Small intestine (tissue), 7 donors: Measurements from ENCODE around the gene TPCN2. TPM values are rescaled to one million over a fixed set of nuclear protein-coding genes. Genes with fewer than 3 reads are reported as not detected.

Experiments
- DNase-seq, 2 donors: peaks; one replicate each; pipeline versions ENCODE4 v3.0.0 to v3.0.0-alpha.2; 2013
- FAIRE-seq: peaks from 2 replicates; lab custom pipeline; 2012; peaks lifted over from hg19 to GRCh38; lab: Jason Lieb, UNC
- H3K27ac ChIP-seq, 3 donors: one replicate each; pipeline ENCODE4 v1.5.1; 2013; ENCODE audit warnings: low read length in 2 of 3, mild to moderate bottlenecking in 2 of 3, control low read depth in 1 of 3, inconsistent platforms in 1 of 3, low read depth in 1 of 3, moderate library complexity in 1 of 3
- H3K27me3 ChIP-seq, 3 donors: one replicate each; pipeline ENCODE4 v1.6.1; 2013; ENCODE audit warnings: low read length in 3 of 3, inconsistent platforms in 1 of 3; ENCODE audit not compliant: control insufficient read depth in 3 of 3, insufficient read depth in 3 of 3
- H3K36me3 ChIP-seq, 3 donors: one replicate each; pipeline ENCODE4 v1.6.1; 2013; ENCODE audit warnings: low read length in 3 of 3, inconsistent platforms in 1 of 3, low read depth in 1 of 3, mild to moderate bottlenecking in 1 of 3, moderate library complexity in 1 of 3; ENCODE audit not compliant: control insufficient read depth in 3 of 3, insufficient read depth in 2 of 3
- H3K4me1 ChIP-seq, 3 donors: one replicate each; pipeline ENCODE4 v1.6.1; 2013; ENCODE audit warnings: low read length in 2 of 3, inconsistent platforms in 1 of 3, low read depth in 1 of 3, mild to moderate bottlenecking in 1 of 3, moderate library complexity in 1 of 3; ENCODE audit not compliant: control insufficient read depth in 3 of 3, insufficient read depth in 2 of 3
- H3K4me3 ChIP-seq, 3 donors: one replicate each; pipeline ENCODE4 v1.5.1; 2013; ENCODE audit warnings: low read length in 3 of 3, control low read depth in 1 of 3, inconsistent platforms in 1 of 3, low read depth in 1 of 3, mild to moderate bottlenecking in 1 of 3, moderate library complexity in 1 of 3
- H3K9me3 ChIP-seq, 2 donors: one replicate each; pipeline ENCODE4 v1.6.1; 2013; ENCODE audit warnings: low read depth in 1 of 2, low read length in 1 of 2; ENCODE audit not compliant: control insufficient read depth in 2 of 2, insufficient read depth in 1 of 2
- WGBS, 3 donors: extraction: QIAGEN DNeasy Blood & Tissue Kit; methylation state at CpG; one replicate each; pipeline ENCODE4 v1.1.7; 2013; 5-methylcytosine and 5-hydroxymethylcytosine counted together
- polyA plus RNA-seq, 4 donors: library from polyadenylated mRNA; stranded (reverse) in 3 of 4; unstranded in 1 of 4; fragments of 200-250 nt in 3 of 4; fragments of 120-200 nt in 1 of 4; gene quantifications; one replicate each; pipeline versions ENCODE4 v1.2.1 to v1.2.3, GENCODE V29; 2013
- donor health status: healthy with polysubstance abuse.
- donor health status: control.
- donor health status: control.
- donor health status: Bipolar disorder and iron deficiency.
- donor health status: healthy.

The TPCN2 gene
- polyA plus RNA-seq, 4 donors, result 11.1 to 32.8 (median 12.8) TPM

GRCh38 chr11:69050592-69051380 lies 2.1 kb downstream of the TPCN2 start:
- peak overlapping the region in 2 of 3 donors; percentile 2 to 61 for H3K27ac ChIP-seq
- H3K36me3 ChIP-seq, result peaks cover 0 to 53% (median 0%) of the 10 kb centered on the region in 3 donors
- DNase-seq (peak in 1 of 2 donors; percentile 48), FAIRE-seq (no peak)
- H3K4me3 ChIP-seq, result peak overlapping the region in 1 of 3 donors; percentile 3
- no peaks in the 10 kb centered on the region for H3K9me3 ChIP-seq
- H3K4me1 ChIP-seq, result peaks cover 4 to 62% (median 7%) of the 10 kb centered on the region in 3 donors
- 65 to 82% (median 73%) methylated on average over 18 of the region's 18 CpGs for WGBS, 3 donors
- H3K27me3 ChIP-seq, result no peaks in the 10 kb centered on the region

- H3K9me3 ChIP-seq, result no peaks in the 10 kb centered on the region
- H3K36me3 ChIP-seq, result peaks cover 0 to 57% (median 0%) of the 10 kb centered on the region in 3 donors
- FAIRE-seq, result no peak
- H3K27me3 ChIP-seq, result no peaks in the 10 kb centered on the region
- no peak overlapping the region for H3K4me3 ChIP-seq
- H3K27ac ChIP-seq, result peak overlapping the region in 1 of 3 donors; percentile 61
- no peak for DNase-seq
- 88 to 93% (median 93%) methylated on average over 20 of the region's 20 CpGs for WGBS, 3 donors
- H3K4me1 ChIP-seq, result peaks cover 4 to 69% (median 8%) of the 10 kb centered on the region in 3 donors
Measured at GRCh38 chr11:69051381-69052342, 2.9 kb downstream of the TPCN2 start.

- H3K4me1 ChIP-seq, result peaks cover 4 to 69% (median 8%) of the 10 kb centered on the region in 3 donors
- DNase-seq (no peak), FAIRE-seq (no peak)
- WGBS, 3 donors, result 73 to 81% (median 78%) methylated on average over 20 to 21 of the region's 21 CpGs
- no peak overlapping the region for H3K4me3 ChIP-seq
- H3K36me3 ChIP-seq, result peaks cover 0 to 65% (median 0%) of the 10 kb centered on the region in 3 donors
- no peak overlapping the region for H3K27ac ChIP-seq
- H3K9me3 ChIP-seq, result no peaks in the 10 kb centered on the region
- H3K27me3 ChIP-seq, result no peaks in the 10 kb centered on the region
Measured at GRCh38 chr11:69052343-69053168, 3.8 kb downstream of the TPCN2 start.

GRCh38 chr11:69053169-69053477 lies 4.4 kb downstream of the TPCN2 start:
- DNase-seq, result no peak
- FAIRE-seq, result no peak
- no peaks in the 10 kb centered on the region for H3K9me3 ChIP-seq
- H3K27ac ChIP-seq, result no peak overlapping the region
- H3K27me3 ChIP-seq, result no peaks in the 10 kb centered on the region
- no peak overlapping the region for H3K4me3 ChIP-seq
- H3K4me1 ChIP-seq, result peaks cover 4 to 65% (median 8%) of the 10 kb centered on the region in 3 donors
- 89 to 95% (median 91%) methylated on average over 8 to 9 of the region's 9 CpGs for whole genome bisulfite sequencing, 3 donors
- peaks cover 0 to 71% (median 2%) of the 10 kb centered on the region in 3 donors for H3K36me3 ChIP-seq

- Histone ChIP-seq H3K27me3 (no peaks in the 10 kb centered on the region), H3K36me3 (peaks cover 0 to 77% (median 7%) of the 10 kb centered on the region in 3 donors), H3K4me3 (no peak overlapping the region), H3K4me1 (peaks cover 4 to 61% (median 8%) of the 10 kb centered on the region in 3 donors), H3K9me3 (no peaks in the 10 kb centered on the region), H3K27ac (no peak overlapping the region)
- DNase-seq (no peak), FAIRE-seq (no peak)
- whole genome bisulfite sequencing, 3 donors, result 86 to 87% (median 86%) methylated on average over 32 to 35 of the region's 35 CpGs
Measured at GRCh38 chr11:69053546-69054396, 5.0 kb downstream of the TPCN2 start.

GRCh38 chr11:69054397-69055211 lies 5.9 kb downstream of the TPCN2 start:
- Histone ChIP-seq H3K9me3 (no peaks in the 10 kb centered on the region), H3K4me1 (peaks cover 4 to 59% (median 8%) of the 10 kb centered on the region in 3 donors), H3K36me3 (peaks cover 0 to 85% (median 7%) of the 10 kb centered on the region in 3 donors), H3K27ac (peak overlapping the region; percentile 18 to 83 (median 79)), H3K27me3 (no peaks in the 10 kb centered on the region), H3K4me3 (no peak overlapping the region)
- FAIRE-seq, result no peak
- 89 to 91% (median 89%) methylated on average over 31 of the region's 31 CpGs for WGBS, 3 donors
- DNase-seq, result no peak

GRCh38 chr11:69055212-69055586 lies 6.5 kb downstream of the TPCN2 start:
- no peaks in the 10 kb centered on the region for H3K27me3 ChIP-seq
- FAIRE-seq (no peak), DNase-seq (peak; percentile 94 to 95)
- H3K27ac ChIP-seq, result peak overlapping the region; percentile 68 to 83 (median 79)
- peaks cover 0 to 86% (median 7%) of the 10 kb centered on the region in 3 donors for H3K36me3 ChIP-seq
- peaks cover 0 to 53% (median 8%) of the 10 kb centered on the region in 3 donors for H3K4me1 ChIP-seq
- H3K9me3 ChIP-seq, result no peaks in the 10 kb centered on the region
- WGBS, 3 donors, result 26 to 73% (median 39%) methylated on average over 17 to 21 of the region's 21 CpGs
- H3K4me3 ChIP-seq, result no peak overlapping the region
